Erythroblast (primary cell): ENCODE results near the gene COG5.

ENCODE experiments used
- GATA1 ChIP-seq: IDR thresholded peaks from 2 replicates; pipeline ENCODE4 v1.6.1; 2011; ENCODE audit warnings: low read depth, mild to moderate bottlenecking, control low read depth, low read length, moderate library complexity
- POLR2A ChIP-seq: IDR thresholded peaks from 2 replicates; pipeline ENCODE4 v1.6.1; 2011; ENCODE audit warnings: mild to moderate bottlenecking, low read length

GRCh38 chr7:107609811-107610261 is 46.1 kb upstream of the COG5 start:
- TF ChIP-seq POLR2A = no peak
- no peak for TF ChIP-seq GATA1
